Body of pancreas (tissue), 4 donors: ENCODE results near the gene G6PC1.

ENCODE experiments used
- CTCF ChIP-seq, 7 experiments: fragments of 450-650 bp in 4 of 7; fragments of 200-600 bp in 3 of 7; sonication (generic) in 3 of 7; IDR thresholded peaks; one replicate each; pipeline ENCODE4 v1.5.1; 2016 to 2019; ENCODE audit warnings: antibody characterized with exemption in 7 of 7
- POLR2A ChIP-seq, 3 donors: fragments of 450-650 bp; IDR thresholded peaks; one replicate each; pipeline ENCODE4 v1.6.1; 2016; ENCODE audit warnings: antibody characterized with exemption in 3 of 3, mild to moderate bottlenecking in 2 of 3

DNA sequence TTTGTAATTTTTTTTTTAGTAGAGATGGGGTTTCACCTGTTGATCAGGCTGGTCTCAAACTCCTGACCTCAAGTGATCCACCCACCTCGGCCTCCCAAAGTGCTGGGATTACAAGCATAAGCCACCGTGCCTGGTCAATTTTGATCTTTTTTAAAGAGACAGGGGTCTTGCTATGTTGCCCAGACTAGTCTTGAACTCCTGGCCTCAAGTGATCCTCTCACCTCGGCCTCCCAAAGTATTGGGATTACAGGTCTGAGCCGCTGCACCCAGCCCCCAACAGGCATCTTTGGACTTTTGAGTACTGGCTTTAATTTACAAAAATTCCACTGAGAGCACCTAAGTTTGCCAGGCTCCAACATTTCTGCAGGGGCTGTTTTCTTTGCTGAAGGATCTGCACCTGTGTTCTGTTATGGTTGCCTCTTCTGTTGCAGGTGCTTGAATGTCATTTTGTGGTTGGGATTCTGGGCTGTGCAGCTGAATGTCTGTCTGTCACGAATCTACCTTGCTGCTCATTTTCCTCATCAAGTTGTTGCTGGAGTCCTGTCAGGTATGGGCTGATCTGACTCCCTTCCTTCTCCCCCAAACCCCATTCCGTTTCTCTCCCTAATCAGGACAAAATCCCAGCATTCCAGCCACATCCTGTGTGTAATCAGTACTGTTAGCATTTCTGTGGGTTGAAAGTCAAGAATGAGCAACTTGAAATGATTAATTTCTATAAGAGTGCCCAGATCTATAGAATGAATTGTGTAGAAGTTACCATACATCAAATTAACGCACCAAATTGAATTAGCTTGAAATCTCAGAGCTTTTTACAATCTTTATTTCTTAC lies 8.5 kb downstream of the G6PC1 start:
- no peak for TF ChIP-seq CTCF (IDR thresholded peaks at IDR 0.05)
- TF ChIP-seq POLR2A (IDR thresholded peaks at IDR 0.05) = no peak
